Measurements from ENCODE around the gene ZSCAN5B.
A peak's percentile ranks its signal among the peaks of the same experiment; 100 is the strongest.

The ZSCAN5B gene

GRCh38 chr19:56144831-56145230, 52.8 kb downstream of the ZSCAN5B start:
- DNase-seq (ENCODE audit: low spot score): no peak

- DNase-seq (ENCODE audit: low spot score): no peak
These were observed 53.2 kb downstream of the ZSCAN5B start for GRCh38 chr19:56144376-56144775.

- DNase-seq (ENCODE audit: low spot score): no peak
These were observed 54.6 kb downstream of the ZSCAN5B start for GRCh38 chr19:56142897-56143434.

GRCh38 chr19:56142087-56142787, 55.3 kb downstream of the ZSCAN5B start:
- DNase-seq (ENCODE audit: low spot score): no peak

GRCh38 chr19:56141417-56141993, 56.1 kb downstream of the ZSCAN5B start:
- peak; percentile 35 for DNase-seq (ENCODE audit: low spot score)

GRCh38 chr19:56140583-56141416, 56.8 kb downstream of the ZSCAN5B start, which contains the start of gene ZNF444:
TSS of gene ZNF444 (plus strand) at chr19:56141287. CDS start at chr19:56146912, 5,625 bp downstream.
- DNase-seq (ENCODE audit: low spot score): peak; percentile 100

GRCh38 chr19:56139847-56140582, 57.6 kb downstream of the ZSCAN5B start:
- no peak for DNase-seq (ENCODE audit: low spot score)
